ENCODE data around the gene SLC15A3. TPM values are rescaled to one million over a fixed set of nuclear protein-coding genes. Genes with fewer than 3 reads are reported as not detected.

Gene SLC15A3
- total and polyA plus RNA-seq, 10 donors = 62.9 to 139 (median 115) TPM

DNA sequence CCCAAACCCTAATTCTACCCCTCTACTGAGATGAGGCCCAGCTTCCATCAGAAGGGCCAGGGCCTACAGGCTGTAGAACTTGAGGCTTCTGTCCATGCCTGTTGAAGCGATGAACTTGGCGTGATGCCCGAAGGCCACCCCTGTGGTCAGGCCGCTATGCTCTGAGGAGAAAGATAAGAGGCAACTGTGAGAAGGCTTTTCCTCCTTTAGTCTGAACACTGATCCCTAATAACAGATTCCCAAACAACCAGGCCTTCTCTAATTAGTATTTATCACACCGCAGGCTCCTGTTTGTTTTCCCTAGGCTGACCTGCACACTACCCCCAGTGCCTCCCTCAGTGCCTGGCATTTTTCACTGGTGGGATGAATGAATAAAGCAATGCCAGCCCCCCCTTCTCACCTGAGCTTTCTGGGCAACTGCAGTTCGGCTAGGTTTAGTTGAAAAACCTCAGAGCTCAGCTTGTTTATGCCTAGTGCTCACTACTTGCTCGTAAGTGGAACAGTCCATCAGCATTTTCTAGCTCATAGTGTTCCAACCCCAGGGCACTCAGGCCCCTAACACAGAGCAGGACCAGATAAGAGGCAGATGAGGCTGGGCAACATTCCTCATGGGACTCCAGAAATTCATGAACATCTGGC, 60.8 kb downstream of the SLC15A3 start:
- intact Hi-C loops (cut with DNase I; ENCODE audit: low total_unique reads) = no loop called here
- DNase-seq = no peak
- H3K36me3 ChIP-seq = peaks cover 1 to 85% (median 54%) of the 10 kb centered on the region in 6 donors
- TF ChIP-seq POLR2A (IDR thresholded peaks at IDR 0.05) (no peak), POLR2AphosphoS5 (IDR thresholded peaks at IDR 0.05) (no peak)
- TF ChIP-seq, protein P1, sequence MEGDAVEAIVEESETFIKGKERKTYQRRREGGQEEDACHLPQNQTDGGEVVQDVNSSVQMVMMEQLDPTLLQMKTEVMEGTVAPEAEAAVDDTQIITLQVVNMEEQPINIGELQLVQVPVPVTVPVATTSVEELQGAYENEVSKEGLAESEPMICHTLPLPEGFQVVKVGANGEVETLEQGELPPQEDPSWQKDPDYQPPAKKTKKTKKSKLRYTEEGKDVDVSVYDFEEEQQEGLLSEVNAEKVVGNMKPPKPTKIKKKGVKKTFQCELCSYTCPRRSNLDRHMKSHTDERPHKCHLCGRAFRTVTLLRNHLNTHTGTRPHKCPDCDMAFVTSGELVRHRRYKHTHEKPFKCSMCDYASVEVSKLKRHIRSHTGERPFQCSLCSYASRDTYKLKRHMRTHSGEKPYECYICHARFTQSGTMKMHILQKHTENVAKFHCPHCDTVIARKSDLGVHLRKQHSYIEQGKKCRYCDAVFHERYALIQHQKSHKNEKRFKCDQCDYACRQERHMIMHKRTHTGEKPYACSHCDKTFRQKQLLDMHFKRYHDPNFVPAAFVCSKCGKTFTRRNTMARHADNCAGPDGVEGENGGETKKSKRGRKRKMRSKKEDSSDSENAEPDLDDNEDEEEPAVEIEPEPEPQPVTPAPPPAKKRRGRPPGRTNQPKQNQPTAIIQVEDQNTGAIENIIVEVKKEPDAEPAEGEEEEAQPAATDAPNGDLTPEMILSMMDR (IDR thresholded peaks at IDR 0.05 in 8 of 11, conservative IDR thresholded peaks at IDR 0.05 in 3 of 11) = no peak
- 59 to 71% (median 66%) methylated on average over 6 to 7 of the region's 7 CpGs for WGBS, 5 donors
- peaks cover 0 to 23% (median 17%) of the 10 kb centered on the region in 6 donors for H3K4me1 ChIP-seq
- H3K27me3 ChIP-seq (replicated peaks in 1 of 7) = no peaks in the 10 kb centered on the region
- no peak overlapping the region for H3K4me3 ChIP-seq
- peak overlapping the region in 4 of 8 donors; percentile 39 to 70 (median 56) for H3K27ac ChIP-seq
- H3K9me3 ChIP-seq = no peaks in the 10 kb centered on the region

DNA sequence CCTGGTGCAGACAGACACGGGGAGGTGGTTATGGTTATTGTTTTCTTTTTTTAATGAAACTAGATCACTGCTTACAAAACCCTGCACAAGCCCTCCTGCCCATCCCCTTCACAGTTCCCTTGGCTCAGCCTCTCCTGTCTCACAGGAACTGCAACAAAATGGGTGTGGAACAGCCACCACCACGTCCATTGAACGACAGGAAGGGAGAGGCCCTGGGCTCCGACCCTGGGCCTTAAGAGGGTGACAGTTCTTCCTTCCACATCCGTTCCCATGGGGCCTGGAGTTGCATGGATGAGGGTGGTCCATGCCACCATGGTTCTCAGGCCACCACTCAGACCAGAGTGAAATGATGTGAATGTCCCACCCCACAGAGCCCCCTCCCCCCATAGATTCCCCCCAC, 61.3 kb downstream of the SLC15A3 start:
- intact Hi-C loops (cut with DNase I; ENCODE audit: low total_unique reads) = no loop called here
- H3K27me3 ChIP-seq (replicated peaks in 1 of 7) = no peaks in the 10 kb centered on the region
- 37 to 51% (median 41%) methylated on average over 5 of the region's 5 CpGs for WGBS, 5 donors

DNA sequence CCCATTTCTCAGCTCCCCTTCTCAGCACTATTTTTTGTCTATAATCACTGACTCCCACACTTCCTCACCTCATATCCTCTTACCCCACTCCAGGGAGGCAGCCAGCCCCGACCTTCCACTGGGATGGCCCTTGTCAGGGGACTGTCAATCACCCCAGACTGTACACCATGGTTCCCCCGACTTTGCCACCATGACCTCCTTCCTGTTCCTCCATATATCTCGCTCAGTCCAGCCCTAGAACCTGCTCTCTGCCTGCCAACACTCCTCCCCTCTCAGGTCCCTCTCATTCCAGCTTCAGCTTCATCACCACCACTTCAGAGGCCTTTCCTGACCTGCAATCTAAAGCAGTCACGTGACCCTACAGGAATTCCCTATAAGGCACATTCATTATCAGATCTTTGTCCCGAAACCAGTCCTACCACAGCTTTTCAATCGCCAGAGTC, 62.1 kb downstream of the SLC15A3 start:
- H3K36me3 ChIP-seq = peaks cover 0 to 71% (median 41%) of the 10 kb centered on the region in 6 donors
- H3K4me3 ChIP-seq = no peak overlapping the region
- intact Hi-C loops (cut with DNase I; ENCODE audit: low total_unique reads) = loop anchor here (5.0 kb wide), 1 partner anchor 58 kb away; no protein-coding TSS in a partner anchor
- no peak for TF ChIP-seq POLR2A (IDR thresholded peaks at IDR 0.05)
- no peak for TF ChIP-seq POLR2AphosphoS5 (IDR thresholded peaks at IDR 0.05)
- TF ChIP-seq, protein P1 (IDR thresholded peaks at IDR 0.05 in 8 of 11, conservative IDR thresholded peaks at IDR 0.05 in 3 of 11) = no peak
- WGBS, 5 donors = 40 to 50% (median 44%) methylated on average over 6 of the region's 6 CpGs
- H3K4me1 ChIP-seq = peaks cover 0 to 23% (median 17%) of the 10 kb centered on the region in 6 donors
- H3K27ac ChIP-seq = peak overlapping the region in 5 of 8 donors; percentile 23 to 70 (median 48)
- no peaks in the 10 kb centered on the region for H3K9me3 ChIP-seq
- no peak for DNase-seq
- no peaks in the 10 kb centered on the region for H3K27me3 ChIP-seq (replicated peaks in 1 of 7)

More for the DNA sequence above, 61.3 kb downstream of the SLC15A3 start:
- no peak for TF ChIP-seq POLR2A (IDR thresholded peaks at IDR 0.05)
- TF ChIP-seq POLR2AphosphoS5 (IDR thresholded peaks at IDR 0.05) = peak in 2 of 3 donors; percentile 52 to 62
- peak overlapping the region in 5 of 8 donors; percentile 23 to 70 (median 51) for H3K27ac ChIP-seq
- H3K36me3 ChIP-seq = peaks cover 0 to 79% (median 49%) of the 10 kb centered on the region in 6 donors
- H3K9me3 ChIP-seq = no peaks in the 10 kb centered on the region
- no peak overlapping the region for H3K4me3 ChIP-seq
- H3K4me1 ChIP-seq = peaks cover 0 to 23% (median 17%) of the 10 kb centered on the region in 6 donors
- DNase-seq = no peak

DNA sequence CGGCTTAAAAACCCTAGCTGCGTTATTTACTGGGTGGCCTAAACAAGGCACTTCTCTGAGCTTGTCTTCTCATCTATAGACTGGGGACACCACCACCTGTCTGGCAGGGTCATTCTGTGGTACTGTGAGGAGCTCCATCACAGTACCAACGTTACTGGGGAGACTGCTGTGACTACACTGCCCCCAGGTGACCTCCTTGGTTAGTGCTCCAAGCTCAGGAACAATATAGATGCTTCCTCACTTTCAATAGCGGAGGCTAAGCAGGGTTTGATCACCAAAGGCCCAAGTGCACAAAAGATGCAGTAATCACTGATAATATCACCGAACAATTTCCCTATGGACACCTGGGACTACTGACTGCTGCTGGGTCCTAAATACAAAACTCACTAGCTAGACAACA, 64.4 kb downstream of the SLC15A3 start:
- no peak overlapping the region for H3K4me3 ChIP-seq
- no peak for DNase-seq
- intact Hi-C loops (cut with DNase I; ENCODE audit: low total_unique reads) = loop anchor here (5.0 kb wide), 1 partner anchor 55 kb away; no protein-coding TSS in a partner anchor
- H3K9me3 ChIP-seq = no peaks in the 10 kb centered on the region
- H3K4me1 ChIP-seq = peaks cover 0 to 23% (median 17%) of the 10 kb centered on the region in 6 donors
- H3K36me3 ChIP-seq = peaks cover 0 to 50% (median 17%) of the 10 kb centered on the region in 6 donors
- H3K27me3 ChIP-seq (replicated peaks in 1 of 7) = no peaks in the 10 kb centered on the region
- 64 to 69% (median 65%) methylated on average over 5 of the region's 5 CpGs for WGBS, 5 donors
- H3K27ac ChIP-seq = no peak overlapping the region
- TF ChIP-seq POLR2AphosphoS5 (IDR thresholded peaks at IDR 0.05) (no peak), POLR2A (IDR thresholded peaks at IDR 0.05) (no peak)
- TF ChIP-seq, protein P1 (IDR thresholded peaks at IDR 0.05 in 8 of 11, conservative IDR thresholded peaks at IDR 0.05 in 3 of 11) = peak in 9 of 11 experiments; percentile 10 to 52 (median 37)

Small RNA genes lying within 50 kb of the gene (small RNA-seq; reads per million reads assigned to genes)
- 0 reads per million in 4 donors for gene RNU6-933P

Other genes starting within 250 kb of the SLC15A3 start
- not detected for gene MS4A18, start 227.5 kb downstream of the SLC15A3 start, total RNA-seq
- not detected for gene MS4A18, start 227.5 kb downstream of the SLC15A3 start, polyA plus RNA-seq
- not detected for gene MS4A15, start 195.3 kb downstream of the SLC15A3 start, total RNA-seq
- gene MS4A15, start 195.3 kb downstream of the SLC15A3 start, polyA plus RNA-seq = not detected
- not detected for gene MS4A10, start 166.8 kb downstream of the SLC15A3 start, total RNA-seq
- gene MS4A10, start 166.8 kb downstream of the SLC15A3 start, polyA plus RNA-seq = not detected
- 10 to 100 TPM in 6 of 7 donors, 1 to 10 TPM in 1; 8.3 to 21.6 (median 11.3) TPM for gene CCDC86, start 110.1 kb downstream of the SLC15A3 start, total RNA-seq
- gene CCDC86, start 110.1 kb downstream of the SLC15A3 start, polyA plus RNA-seq = 10 to 100 TPM in 2 of 3 donors, 1 to 10 TPM in 1; 7.6 to 15.4 (median 13.3) TPM
- 1 to 10 TPM in 1 of 7 donors, under 1 TPM in 5, not detected in 1; 0.16 to 1.1 (median 0.48) TPM for gene PTGDR2, start 96.2 kb downstream of the SLC15A3 start, total RNA-seq
- under 1 TPM; 0.10 to 0.22 (median 0.14) TPM for gene PTGDR2, start 96.2 kb downstream of the SLC15A3 start, polyA plus RNA-seq
- not detected for gene ZP1, start 84.6 kb downstream of the SLC15A3 start, total RNA-seq
- under 1 TPM in 2 of 3 donors, not detected in 1; 0.05 to 0.07 TPM for gene ZP1, start 84.6 kb downstream of the SLC15A3 start, polyA plus RNA-seq
- 10 to 100 TPM; 58.7 to 81.1 (median 73.4) TPM for gene PRPF19, start 45.6 kb downstream of the SLC15A3 start, total RNA-seq
- 10 to 100 TPM; 65.2 to 76.7 (median 66.4) TPM for gene PRPF19, start 45.6 kb downstream of the SLC15A3 start, polyA plus RNA-seq
- 100 to 1,000 TPM in 6 of 7 donors, 10 to 100 TPM in 1; 82.1 to 125 (median 109) TPM for gene TMEM109, start 38.0 kb downstream of the SLC15A3 start, total RNA-seq
- gene TMEM109, start 38.0 kb downstream of the SLC15A3 start, polyA plus RNA-seq = 10 to 100 TPM; 53.6 to 84.7 (median 84.5) TPM
- 10 to 100 TPM in 4 of 7 donors, 1 to 10 TPM in 3; 5.6 to 15.6 (median 13.0) TPM for gene TMEM132A, start 27.7 kb downstream of the SLC15A3 start, total RNA-seq
- 10 to 100 TPM in 1 of 3 donors, 1 to 10 TPM in 2; 5.7 to 11.4 (median 7.1) TPM for gene TMEM132A, start 27.7 kb downstream of the SLC15A3 start, polyA plus RNA-seq
- gene CD6, start 19.5 kb upstream of the SLC15A3 start, total RNA-seq = 10 to 100 TPM; 13.4 to 47.6 (median 31.4) TPM
- gene CD6, start 19.5 kb upstream of the SLC15A3 start, polyA plus RNA-seq = 10 to 100 TPM; 10.9 to 21.8 (median 20.3) TPM
- gene CD5, start 150.3 kb upstream of the SLC15A3 start, total RNA-seq = 10 to 100 TPM in 6 of 7 donors, 1 to 10 TPM in 1; 9.2 to 27.4 (median 18.3) TPM
- gene CD5, start 150.3 kb upstream of the SLC15A3 start, polyA plus RNA-seq = 1 to 10 TPM; 2.7 to 6.3 (median 4.9) TPM
- gene VPS37C, start 209.2 kb upstream of the SLC15A3 start, total RNA-seq = 10 to 100 TPM; 15.7 to 32.3 (median 23.5) TPM
- gene VPS37C, start 209.2 kb upstream of the SLC15A3 start, polyA plus RNA-seq = 10 to 100 TPM in 1 of 3 donors, 1 to 10 TPM in 2; 6.1 to 15.9 (median 8.9) TPM